Activated CD8-positive, alpha-beta memory T cell treated with anti-CD3 and anti-CD28 coated beads, Interleukin-2, amount 50 U/mL, for 1 hour (primary cell): Measurements from ENCODE around the gene COL2A1.
"Not testable (repeated sequence)": the region's sequence is repeated elsewhere in the genome, so short reads cannot be mapped to it uniquely, and the experiment has no call there.

ENCODE experiments used
- DNase-seq: peaks from one replicate; pipeline ENCODE4 v3.0.0-alpha.2; 2020; ENCODE audit errors: extremely low read depth

The COL2A1 gene

DNA sequence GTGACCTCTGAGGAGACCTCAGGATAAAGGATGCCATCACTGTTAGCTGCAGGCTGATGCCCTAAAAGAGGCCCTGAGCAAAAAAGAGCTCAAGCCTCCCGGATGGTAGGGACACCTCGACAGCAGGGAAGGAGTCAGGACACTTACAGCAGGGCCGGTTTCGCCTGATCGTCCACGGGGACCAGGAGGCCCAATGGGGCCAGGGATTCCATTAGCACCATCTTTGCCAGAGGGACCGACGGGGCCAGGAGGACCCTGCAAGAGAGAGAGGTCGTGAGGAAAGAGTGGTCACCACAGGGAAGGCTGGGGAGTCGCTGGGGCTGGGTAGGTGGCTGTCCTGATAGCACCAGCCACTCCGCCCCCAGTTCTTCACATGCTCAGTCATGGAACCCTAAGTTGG lies 28.5 kb downstream of the COL2A1 start:
- DNase-seq: no peak

DNA sequence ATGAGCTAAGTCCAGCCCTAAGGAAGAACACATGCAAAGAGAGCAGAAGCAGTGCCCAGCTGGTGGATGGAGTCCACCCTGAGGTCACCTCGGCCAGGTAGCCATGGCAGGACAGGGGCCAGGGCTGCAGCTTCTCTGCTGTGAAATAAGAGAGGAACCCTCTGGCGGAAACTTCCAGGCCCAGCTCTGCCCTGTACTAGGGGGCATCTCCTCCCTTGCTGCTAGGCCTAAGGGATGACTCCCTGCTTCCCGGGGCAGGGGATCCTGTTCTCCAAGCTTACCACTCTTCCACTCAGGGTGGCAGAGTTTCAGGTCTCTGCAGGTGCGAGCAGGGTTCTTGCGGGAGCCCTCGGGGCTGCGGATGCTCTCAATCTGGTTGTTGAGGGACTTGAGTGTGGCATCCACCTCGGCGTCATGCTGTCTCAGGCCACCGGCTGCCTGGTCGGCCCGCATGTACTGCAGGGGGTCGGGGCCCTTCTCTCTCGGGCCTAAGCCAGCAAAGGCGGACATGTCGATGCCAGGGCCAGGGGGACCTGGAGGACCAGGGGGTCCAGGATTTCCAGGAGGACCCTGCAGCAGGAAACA lies 29.1 kb downstream of the COL2A1 start:
- no peak for DNase-seq

DNA sequence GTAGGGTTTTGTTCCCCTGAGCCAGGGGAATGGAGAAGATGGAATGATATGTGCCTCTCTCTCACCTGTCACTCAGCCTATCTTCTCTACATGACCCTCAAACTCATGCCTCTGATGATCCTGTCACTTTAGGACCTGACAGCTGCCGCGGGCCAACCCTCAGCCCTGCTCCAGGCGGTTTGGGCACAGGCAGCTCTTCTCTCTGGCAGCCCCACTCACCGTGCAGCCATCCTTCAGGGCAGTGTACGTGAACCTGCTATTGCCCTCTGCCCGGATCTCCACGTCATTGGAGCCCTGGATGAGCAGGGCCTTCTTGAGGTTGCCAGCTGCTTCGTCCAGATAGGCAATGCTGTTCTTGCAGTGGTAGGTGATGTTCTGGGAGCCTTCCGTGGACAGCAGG lies 30.4 kb downstream of the COL2A1 start:
- no peak for DNase-seq

DNA sequence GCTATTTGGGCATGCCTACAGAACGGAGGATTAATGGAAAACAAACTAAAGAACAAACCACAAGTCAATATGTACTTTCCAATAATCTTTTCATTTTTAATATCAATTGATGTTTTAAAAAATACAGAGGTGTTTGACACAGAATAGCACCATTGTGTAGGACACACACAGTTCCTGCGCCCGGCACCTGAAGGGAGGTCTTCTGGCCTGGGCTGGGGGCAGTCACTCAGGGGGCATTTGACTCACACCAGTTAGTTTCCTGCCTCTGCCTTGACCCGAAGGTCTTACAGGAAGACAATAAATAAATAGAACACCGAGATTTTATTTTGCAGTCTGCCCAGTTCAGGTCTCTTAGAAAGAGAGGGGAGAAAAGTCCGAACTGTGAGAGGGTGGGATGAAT lies 31.4 kb downstream of the COL2A1 start:
- no peak for DNase-seq

DNA sequence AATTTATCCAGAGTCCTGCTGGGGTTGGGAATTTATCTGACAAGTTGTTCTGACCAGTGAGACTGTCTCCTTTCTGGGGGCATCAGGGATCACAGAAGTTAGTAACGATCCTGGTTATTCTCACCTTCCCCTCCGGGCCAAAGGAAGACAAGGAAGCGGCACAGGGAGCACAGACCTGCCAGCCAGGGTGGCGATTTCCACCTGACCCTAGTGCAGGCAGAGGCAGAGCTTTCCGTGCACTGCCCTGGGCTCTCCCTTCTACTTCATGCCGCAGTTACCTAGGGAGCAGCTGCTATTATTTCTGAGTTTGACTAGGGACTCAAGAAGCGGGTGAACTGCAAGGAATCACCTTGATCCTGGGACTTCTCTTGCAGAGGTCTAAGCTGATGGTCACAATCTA lies 33.4 kb downstream of the COL2A1 start:
- DNase-seq: no peak

DNA sequence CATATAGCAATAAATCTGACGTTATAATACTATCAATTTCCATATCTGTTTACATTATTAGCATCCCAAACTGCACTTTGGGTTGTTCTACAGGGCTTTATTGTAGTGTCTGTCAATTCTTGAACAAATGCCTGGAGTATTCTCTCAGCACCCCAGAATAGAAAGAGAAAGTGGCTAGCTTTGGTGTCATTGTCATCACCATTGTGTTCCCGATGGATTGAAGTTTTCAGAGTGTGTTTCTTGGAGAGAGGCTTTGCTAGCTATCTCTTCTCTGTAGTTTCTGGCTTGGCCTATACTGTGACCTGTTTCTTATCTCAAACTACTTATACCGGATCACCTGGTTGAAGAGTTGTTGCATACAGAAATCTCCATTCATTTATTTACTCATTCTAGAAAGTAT lies 34.4 kb downstream of the COL2A1 start:
- DNase-seq: no peak

DNA sequence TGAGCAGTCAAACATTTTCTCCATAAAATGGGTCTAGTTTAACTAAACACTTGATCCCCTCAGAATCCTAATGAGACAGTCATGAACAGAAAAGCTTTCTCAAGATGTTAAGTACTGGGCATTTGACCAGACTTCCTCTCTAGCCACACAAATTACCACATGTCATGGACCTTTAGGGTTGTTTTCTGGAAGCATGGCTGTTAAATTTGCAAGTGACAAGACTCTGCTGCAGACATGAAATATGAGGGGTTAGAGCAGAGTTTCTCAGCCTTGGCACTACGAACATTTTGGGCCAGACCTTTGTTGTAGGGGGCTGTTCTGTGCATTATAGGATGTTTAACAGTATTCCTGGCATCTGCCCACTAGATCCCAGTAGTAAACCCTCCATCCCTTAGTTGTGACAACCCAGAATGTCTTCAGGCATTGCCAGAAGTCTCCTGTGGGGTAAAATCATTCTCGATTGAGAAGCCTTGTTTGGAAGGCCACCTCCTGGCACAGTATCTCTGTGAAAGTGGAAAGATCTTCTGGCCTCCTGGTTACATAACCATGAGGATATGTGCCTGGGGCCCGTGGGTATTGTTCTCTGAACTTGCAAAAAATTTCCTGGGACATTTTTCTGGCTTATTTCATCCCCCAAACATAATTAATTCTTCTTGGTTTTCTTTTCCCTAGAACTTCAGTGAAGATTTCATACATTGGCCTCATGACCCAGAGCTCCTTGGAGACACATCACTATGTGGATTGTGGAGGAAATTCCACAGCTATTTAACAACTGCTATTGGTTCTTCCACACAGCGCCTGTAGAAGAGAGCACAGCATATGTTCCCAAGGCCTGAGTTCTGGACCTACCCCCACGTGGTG lies 36.6 kb downstream of the COL2A1 start:
- no peak for DNase-seq

DNA sequence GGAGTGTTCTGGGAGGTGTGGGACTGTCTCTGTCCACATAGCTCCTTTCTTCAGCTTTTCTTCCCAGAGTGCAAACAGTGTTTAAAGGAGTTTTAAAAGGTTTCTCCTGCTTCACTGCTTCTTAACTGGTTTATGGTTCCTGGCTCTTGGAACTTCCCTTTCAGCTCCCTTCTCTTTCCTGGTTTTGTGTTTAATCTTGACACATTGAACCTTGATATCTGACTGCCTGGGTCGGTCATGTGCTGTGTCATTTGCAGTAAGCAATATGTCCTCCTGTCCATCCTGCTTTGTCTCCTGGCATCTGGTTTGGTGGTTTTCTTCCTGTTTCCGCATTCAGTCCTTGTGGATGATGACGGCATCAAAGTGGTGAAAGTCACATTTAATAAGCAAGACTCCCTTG lies 38.7 kb downstream of the COL2A1 start:
- DNase-seq: no peak

DNA sequence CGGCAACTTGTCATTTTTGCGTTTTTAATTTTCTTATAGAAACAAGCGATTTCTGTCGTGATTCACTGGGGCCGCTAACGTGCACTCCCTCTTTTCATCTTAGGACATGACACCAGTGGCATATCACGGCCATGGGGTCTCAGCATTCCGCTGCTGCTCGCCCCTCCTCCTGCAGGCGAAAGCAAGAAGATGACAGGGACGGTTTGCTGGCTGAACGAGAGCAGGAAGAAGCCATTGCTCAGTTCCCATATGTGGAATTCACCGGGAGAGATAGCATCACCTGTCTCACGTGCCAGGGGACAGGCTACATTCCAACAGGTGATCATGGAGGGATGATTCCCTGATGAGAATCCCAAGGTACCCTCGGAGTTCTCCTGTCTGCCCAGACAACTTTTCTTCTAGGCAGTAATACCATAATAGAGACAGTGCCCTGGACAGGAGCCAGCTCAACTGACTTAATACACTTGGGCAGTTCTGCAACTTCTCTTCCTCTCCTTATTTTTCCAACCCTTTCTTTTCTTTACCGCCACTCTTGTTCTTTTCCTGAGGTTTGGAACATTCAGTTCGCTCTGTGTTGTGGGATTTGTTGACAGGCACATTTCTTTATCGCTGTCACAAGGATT lies 40.1 kb downstream of the COL2A1 start:
- DNase-seq: no peak

DNA sequence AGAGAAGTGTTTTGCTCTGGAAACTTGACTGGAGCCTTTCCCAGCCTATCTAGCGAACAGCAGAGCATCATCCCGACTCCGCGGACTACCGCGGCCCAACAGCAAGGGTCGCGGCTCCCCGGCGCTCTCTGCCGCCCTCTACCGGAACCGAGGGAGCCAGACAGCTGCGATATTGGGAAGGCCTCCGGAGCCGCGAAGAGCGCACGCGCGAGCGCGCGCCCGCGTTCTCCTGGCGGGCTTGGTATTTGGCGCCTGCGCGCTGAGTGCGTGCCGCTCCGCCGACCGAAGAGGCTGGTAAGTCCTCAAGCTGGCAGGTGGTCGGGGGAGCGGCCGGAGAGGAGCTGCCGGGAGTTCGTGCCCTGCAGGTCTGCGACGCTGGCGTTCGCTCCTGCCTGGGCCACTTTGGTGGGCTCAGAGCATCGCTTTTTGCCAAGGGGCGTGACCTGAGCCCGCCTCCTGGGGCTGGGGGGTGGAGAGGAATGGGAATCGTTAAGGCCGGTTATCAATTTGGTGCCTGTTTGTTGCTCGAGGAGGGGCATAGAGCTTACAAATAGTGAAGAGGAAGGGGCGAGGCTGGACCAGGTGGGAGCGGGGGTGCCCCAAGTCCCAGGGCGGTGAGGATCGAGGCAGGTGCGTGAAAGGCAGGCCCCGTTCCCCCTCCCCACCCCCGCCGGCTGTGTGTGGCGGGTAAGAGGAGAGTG lies 40.8 kb downstream of the COL2A1 start, which contains the start of gene TMEM106C:
TMEM106C (plus strand) TSS at position 257 of the 701 bp plus-strand sequence. CDS start 641 bp downstream, outside the sequence.
- DNase-seq: peak; percentile 61

DNA sequence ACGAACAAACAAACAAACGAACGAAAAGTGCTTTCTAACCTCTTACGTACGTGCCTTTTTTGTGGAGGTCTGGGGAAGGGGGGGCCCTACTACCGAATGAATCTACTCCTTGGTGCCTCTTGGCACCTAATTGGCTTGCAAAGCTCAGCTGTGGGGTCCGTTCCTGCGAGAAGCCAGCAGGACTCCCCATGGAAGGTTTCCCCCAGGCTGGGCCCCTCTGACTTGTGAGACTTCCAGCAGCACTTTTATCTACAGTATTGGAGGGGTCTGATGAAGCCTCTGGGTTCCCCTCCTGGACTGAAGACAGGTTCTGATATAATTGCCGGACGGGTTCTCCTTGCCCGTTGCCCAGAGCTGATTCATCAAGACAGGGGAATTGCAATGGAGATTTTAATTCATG lies 42.1 kb downstream of the COL2A1 start:
- DNase-seq: no peak

DNA sequence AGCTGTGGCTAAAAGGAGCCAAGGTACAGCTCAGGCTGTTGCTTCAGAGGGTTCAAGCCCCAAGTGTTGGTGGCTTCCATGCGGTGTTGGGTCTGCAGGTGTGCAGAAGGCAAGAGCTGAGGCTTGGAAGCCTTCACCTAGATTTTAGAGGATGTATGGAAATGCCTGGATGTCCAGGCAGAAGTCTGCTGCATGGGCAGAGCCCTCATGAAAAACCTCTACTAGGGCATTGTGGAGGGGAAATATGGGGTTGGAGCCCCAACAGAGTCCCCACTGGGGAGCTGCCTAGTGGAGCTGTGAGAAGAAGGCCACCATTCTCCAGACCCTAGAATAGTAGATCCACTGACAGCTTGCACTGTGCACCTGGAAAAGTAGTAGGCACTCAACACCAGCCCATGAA lies 46.6 kb downstream of the COL2A1 start:
- DNase-seq: not testable (repeated sequence)

DNA sequence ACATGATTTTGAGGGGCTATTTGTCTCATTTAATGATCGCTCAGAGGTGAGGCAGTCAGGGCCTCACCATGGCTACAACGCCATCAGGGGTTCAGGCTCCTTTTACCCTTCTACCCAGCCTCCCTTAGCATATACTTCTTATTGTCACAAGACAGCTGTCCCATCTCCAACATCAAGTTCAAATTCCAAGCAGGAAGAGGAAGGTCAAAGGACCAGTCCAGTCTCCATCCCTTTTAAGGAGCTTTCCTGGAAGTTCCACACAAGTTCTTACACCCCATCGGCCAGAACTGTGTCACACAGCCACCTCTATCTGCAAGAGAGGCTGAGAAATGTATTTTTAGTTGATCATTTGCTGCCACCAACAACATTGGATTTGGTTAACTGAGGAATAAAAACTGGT lies 49.2 kb downstream of the COL2A1 start:
- no peak for DNase-seq

DNA sequence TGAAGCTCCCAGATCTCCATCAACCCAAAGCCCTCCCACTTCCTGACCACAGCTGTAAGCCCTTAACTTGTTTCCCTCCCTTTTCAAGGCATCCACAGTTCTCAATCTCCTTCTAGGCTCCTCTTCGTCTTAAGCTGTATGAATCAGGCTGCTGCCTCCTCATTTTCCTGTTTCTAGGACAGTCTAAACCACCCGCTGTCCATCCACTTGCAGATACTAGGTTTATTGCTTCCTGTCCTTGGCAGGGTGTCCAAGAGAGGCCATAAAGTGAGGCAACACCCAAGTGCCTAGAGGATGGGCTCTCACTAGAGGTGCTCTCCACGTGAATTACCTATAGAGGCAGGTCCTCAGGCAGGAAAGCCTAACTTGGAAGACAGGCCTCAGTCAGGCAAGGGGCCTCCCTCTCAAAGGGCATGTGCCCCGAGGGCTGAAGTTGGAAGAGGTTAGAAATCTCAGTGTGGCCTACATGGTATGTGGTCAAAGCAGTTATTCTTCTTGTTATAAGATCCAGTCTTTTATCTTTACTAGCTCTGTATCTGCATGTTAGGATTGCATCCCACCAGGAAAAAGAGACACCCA lies 49.7 kb downstream of the COL2A1 start:
- no peak for DNase-seq

DNA sequence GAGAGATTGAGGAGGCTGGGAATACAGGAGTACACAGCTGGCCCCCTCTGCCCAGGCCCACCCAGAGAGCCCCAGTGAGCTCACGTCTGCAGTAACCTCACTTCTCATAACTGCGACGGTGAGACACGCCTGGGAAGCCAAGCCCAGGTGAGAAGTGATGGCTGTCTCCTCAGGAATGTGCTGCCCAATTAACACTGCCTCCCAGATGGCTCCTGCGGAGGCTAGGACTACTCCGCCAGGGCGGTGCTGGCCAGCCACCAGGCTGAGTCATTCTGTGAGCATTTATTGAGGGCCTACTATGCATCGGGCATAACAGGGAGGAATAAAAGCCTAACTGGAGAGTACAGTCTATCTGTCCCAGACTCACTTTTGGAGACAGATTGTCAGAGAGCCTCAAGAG lies 50.2 kb downstream of the COL2A1 start:
- DNase-seq: no peak

DNA sequence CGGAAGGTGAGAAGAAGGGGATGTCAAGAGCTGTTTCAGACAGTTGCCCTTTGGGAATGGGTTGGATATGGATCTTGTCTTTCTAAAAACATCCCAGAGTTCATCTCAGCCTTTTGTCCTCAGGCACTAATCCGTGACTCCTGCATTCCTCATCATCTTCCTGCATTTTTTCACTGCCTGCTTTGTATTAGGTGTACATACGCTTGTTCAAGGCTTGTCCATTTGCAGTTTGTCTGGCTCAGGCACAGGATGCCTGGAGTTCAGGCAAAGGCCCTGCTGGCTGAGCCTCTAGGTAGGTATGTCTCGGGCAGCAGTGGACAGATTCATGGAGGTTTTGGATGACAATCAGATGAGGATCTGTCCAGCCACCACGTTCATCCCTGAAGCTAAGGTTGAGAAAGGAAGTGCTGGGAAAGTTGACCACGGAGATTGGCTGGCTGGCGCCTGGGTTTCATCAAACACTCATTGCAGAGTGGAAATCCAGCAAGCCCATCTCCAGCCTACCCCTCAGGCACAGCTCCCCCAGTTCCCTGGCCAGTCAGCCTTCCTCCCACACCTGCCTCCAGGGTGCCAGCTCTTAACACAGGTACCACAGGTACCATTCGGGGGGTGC lies 53.3 kb downstream of the COL2A1 start:
- DNase-seq: no peak

DNA sequence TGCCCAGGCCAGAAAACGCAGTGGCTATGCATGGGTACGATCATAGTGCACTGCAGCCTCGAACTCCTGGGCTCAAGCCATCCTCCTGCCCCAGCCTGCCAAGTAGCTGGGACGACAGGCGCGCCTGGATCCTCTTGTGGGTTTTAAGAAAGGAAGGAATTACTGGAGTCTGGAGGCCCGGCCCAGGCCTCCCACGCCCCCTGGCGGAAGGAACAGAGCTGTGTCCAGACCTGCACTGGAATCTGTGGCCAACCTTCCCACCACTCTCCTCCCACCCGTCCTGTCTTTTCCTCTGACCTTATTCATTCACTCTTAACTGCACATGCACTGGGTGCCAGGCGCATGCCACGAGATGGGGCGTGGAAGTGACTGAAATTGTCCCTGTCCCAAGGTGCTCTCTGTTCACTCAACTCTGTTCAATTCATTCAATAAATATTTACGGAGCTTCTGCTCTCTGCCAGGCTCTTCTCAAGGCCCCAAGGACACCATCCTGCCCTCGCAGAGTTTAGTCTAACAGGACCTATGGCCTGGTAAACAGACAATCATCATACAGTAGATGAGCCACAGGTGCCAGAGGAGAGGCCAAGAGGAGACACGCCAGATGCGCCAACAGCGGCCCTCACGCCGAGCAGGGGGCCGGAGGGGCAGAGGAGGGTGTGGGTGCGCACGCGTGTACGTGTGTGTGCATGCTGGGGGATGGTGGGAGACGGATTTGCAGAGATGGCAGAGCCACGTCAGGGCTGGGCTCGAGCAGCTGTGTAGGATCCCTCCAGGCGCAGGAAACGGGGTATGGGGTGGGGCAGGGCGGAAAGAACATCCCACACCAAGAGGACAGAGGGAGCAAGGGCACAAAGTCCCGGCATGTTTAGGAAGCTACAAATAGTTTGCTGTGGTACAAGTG lies 54.6 kb downstream of the COL2A1 start:
- no peak for DNase-seq

DNA sequence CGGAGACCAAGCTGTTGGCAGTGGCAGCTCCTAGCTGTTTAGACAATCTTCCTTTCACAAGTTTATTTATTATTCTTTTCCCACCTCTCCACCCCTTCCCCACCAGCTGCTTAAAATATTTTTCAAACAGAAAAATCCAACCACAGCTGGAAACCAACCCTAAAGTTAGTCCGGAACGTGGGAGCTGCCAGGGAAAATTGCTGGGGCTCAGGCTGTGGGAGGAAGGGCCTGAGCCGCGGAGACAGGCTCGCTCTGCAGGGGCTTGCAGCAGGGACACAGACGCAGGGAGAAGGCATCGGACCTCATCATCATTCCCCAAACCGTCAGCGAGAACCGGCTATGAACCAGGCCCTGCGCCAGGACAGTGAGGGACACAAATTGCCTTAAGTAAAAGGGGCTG lies 56.9 kb downstream of the COL2A1 start:
- no peak for DNase-seq

DNA sequence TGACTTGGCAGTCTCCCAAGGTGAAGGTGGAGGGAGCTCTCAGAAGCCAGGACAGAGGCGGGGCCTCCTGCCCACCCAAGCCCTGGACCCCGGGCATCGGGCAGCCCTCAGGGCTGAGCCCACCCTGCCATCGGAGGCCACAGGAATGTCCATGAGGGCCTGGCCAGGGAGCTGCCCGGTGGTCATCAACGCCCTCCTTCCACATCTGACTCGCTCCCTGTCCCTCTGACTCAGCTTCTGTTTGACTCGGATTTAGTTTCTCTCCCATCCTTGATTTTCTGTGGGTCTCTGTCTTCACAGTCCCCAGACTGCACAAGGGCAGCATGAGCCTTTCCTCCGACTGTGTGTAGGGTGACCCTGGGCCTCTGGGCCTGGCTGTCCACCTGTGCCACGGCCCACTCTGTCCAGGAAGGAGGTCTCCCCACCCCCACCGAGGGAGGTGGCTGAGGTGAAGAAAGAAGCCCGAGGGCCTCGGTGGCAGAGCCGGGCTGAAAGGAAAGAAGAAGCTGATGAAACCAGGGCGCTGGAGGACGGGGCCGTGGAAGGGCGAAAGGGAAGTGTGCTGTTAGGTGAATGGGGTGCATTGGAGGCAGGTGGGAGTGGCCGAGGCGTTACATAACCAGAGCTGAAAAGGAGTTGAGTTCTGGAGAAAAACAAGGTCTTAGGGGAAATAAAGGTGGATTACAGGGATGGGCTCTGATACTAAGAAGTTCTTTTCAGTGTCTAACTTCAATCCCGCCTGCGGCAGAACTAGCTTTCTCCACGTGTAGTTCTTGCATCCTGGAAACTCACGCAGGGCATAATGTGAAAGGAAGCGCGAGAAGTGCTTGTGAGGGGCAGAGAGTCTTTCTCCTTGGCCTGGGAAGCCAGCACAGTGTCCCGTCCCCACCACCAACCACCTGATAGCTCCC lies 57.6 kb downstream of the COL2A1 start:
- DNase-seq: no peak
